PC-3 (cell line): ENCODE results near the gene NANOS3. TPM values are rescaled to one million over a fixed set of nuclear protein-coding genes. Genes with fewer than 3 reads are reported as not detected.

Source experiments
- ATAC-seq: fragments of 200-7000 bp; cut with Tn5 transposase; 2 replicates; pipeline ENCODE4 v1.9.1; 2020; ENCODE audit warnings: mild to moderate bottlenecking, moderate library complexity
- BruUV-seq: library from RNA; stranded (reverse); fragments of 400-500 nt; replicated peaks from 2 replicates; lab custom pipeline; 2021; lab: Mats Ljungman, UMichigan
- CTCF ChIA-PET: fragments of 300-600 bp; sonication (Branson Sonifier 250); formaldehyde crosslinking; loops from one replicate; lab custom pipeline; 2022; ENCODE audit warnings: antibody characterized with exemption; lab: Charles Lee
- POLR2A ChIA-PET: fragments of 300-600 bp; sonication (Branson Sonifier 250); formaldehyde crosslinking; loops from one replicate; lab custom pipeline; 2022; ENCODE audit warnings: antibody characterized with exemption; ENCODE audit not compliant: unreplicated experiment; lab: Charles Lee
- DNase-seq: peaks from one replicate; pipeline ENCODE4 v3.0.0-alpha.2; 2015
- H2AFZ ChIP-seq: fragments of 300-600 bp; sonication (generic); 2 replicates; pipeline ENCODE4 v1.6.0; 2016; ENCODE audit warnings: antibody characterized with exemption, low read length
- H3F3A ChIP-seq: fragments of 300-600 bp; sonication (generic); one replicate; pipeline ENCODE4 v1.6.0; 2017; ENCODE audit warnings: antibody characterized with exemption, low read length, control low read depth, mild to moderate bottlenecking; ENCODE audit not compliant: unreplicated experiment
- H3K27ac ChIP-seq: fragments of 300-600 bp; sonication (generic); 2 replicates; pipeline ENCODE4 v1.5.1; 2016; ENCODE audit warnings: mild to moderate bottlenecking, low read length
- H3K27me3 ChIP-seq: fragments of 300-600 bp; sonication (generic); 2 replicates; pipeline ENCODE4 v1.6.1; 2016; ENCODE audit warnings: low read length, mixed read lengths
- H3K36me3 ChIP-seq: fragments of 300-600 bp; sonication (generic); 2 replicates; pipeline ENCODE4 v1.6.1; 2016; ENCODE audit warnings: low read depth, mixed run types, low read length, mixed read lengths
- H3K4me1 ChIP-seq: fragments of 300-600 bp; sonication (generic); 2 replicates; pipeline ENCODE4 v1.5.1; 2016; ENCODE audit warnings: low read length; ENCODE audit not compliant: insufficient read depth
- H3K4me2 ChIP-seq: fragments of 300-600 bp; sonication (generic); 2 replicates; pipeline ENCODE4 v1.6.0; 2016; ENCODE audit warnings: low read length
- H3K4me3 ChIP-seq: fragments of 300-600 bp; sonication (generic); 2 replicates; pipeline ENCODE4 v1.5.1; 2016; ENCODE audit warnings: mild to moderate bottlenecking, low read length, mixed read lengths
- H3K79me2 ChIP-seq: fragments of 300-600 bp; sonication (generic); 2 replicates; pipeline ENCODE4 v1.6.1; 2017; ENCODE audit warnings: low read length, mixed read lengths
- H3K9ac ChIP-seq: fragments of 300-600 bp; sonication (generic); 2 replicates; pipeline ENCODE4 v1.6.0; 2016; ENCODE audit warnings: mild to moderate bottlenecking, low read length
- H3K9me2 ChIP-seq: fragments of 300-600 bp; sonication (generic); replicated peaks from 2 replicates; pipeline ENCODE4 v1.6.1; 2016; ENCODE audit warnings: mixed run types, low read length, mixed read lengths
- H3K9me3 ChIP-seq: fragments of 300-600 bp; sonication (generic); 2 replicates; pipeline ENCODE4 v1.6.1; 2016; ENCODE audit warnings: low read length, mixed read lengths
- H4K20me1 ChIP-seq: fragments of 300-600 bp; sonication (generic); 2 replicates; pipeline ENCODE4 v1.6.1; 2016; ENCODE audit warnings: low read length, mixed read lengths
- EZH2 ChIP-seq: fragments of 300-600 bp; sonication (generic); IDR thresholded peaks from one replicate; pipeline ENCODE4 v1.6.1; 2017; ENCODE audit warnings: antibody characterized with exemption, mild to moderate bottlenecking, low read length; ENCODE audit not compliant: unreplicated experiment
- EZH2phosphoT487 ChIP-seq: fragments of 300-600 bp; sonication (generic); IDR thresholded peaks from 2 replicates; pipeline ENCODE4 v1.6.1; 2018; ENCODE audit warnings: mild to moderate bottlenecking, antibody characterized with exemption, low read length, borderline replicate concordance
- intact Hi-C: fragments of 100-400 bp; cut with micrococcal nuclease; formaldehyde crosslinking; loops from 2 replicates; pipeline ENCODE4 v1.9.0; 2023
- total RNA-seq: library from RNA; depleted of rRNA; stranded (reverse); fragments of >200 nt; gene quantifications from 2 replicates; pipeline ENCODE4 v1.2.3, GENCODE V29; 2014
- TF ChIP-seq, protein P1 (sequence below): fragments of 300-600 bp; sonication (generic); conservative IDR thresholded peaks from 2 replicates; pipeline ENCODE4 v1.5.1; 2017; ENCODE audit warnings: antibody characterized with exemption, low read depth, mild to moderate bottlenecking, low read length

NANOS3 gene
- total RNA-seq, 1 experiment from 2014 or later, result 1.7 TPM

DNA sequence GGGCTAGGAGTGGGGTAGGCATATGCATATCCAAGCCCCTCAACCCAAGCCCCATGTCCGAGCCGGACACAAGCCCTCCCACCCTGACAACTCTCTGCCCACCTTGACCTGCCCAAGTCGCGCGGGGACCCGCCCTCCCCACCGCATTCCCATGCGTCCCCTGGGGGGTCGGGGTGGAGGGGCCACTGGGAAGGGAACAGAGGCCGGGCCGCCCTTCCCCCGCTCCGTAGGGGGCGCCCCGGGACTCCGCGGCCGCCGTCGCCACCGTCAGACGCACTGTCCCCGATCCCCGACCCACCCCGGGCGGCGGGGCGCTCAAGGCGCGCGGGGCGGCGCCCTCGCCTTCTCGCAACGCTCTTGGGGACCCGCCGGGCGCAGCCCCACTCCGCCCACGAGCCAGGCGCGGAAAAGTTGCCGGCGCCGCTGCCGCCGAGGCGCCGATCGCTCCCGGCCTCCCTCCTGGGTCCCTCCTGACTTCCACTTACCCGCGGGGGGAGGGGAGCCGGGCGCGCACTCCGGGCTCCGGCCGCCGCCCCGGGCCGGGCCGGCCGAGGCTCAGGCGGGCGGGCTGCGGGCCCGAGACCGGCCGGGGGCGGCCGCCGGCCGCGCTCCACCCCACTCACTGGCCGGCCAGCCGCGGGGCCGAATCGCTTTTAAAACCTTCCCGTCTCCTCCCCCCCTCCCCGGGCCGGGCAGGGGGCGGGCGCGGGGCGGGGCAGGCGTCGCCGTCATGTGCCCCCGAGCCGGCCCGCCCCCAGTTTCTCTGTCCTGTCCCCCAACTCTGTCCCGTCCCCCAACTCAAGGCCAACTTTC, 34.4 kb upstream of the NANOS3 start:
- intact Hi-C loops, result no loop called here
- TF ChIP-seq EZH2 (no peak), EZH2phosphoT487 (no peak)
- TF ChIP-seq, protein P1, sequence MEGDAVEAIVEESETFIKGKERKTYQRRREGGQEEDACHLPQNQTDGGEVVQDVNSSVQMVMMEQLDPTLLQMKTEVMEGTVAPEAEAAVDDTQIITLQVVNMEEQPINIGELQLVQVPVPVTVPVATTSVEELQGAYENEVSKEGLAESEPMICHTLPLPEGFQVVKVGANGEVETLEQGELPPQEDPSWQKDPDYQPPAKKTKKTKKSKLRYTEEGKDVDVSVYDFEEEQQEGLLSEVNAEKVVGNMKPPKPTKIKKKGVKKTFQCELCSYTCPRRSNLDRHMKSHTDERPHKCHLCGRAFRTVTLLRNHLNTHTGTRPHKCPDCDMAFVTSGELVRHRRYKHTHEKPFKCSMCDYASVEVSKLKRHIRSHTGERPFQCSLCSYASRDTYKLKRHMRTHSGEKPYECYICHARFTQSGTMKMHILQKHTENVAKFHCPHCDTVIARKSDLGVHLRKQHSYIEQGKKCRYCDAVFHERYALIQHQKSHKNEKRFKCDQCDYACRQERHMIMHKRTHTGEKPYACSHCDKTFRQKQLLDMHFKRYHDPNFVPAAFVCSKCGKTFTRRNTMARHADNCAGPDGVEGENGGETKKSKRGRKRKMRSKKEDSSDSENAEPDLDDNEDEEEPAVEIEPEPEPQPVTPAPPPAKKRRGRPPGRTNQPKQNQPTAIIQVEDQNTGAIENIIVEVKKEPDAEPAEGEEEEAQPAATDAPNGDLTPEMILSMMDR, result no peak
- peak overlapping the region; percentile 82 for H3K4me3 ChIP-seq
- H3K27ac ChIP-seq, result peak overlapping the region; percentile 96
- H3K36me3 ChIP-seq, result peaks cover 24% of the 10 kb centered on the region
- peak overlapping the region; percentile 93 for H3K9ac ChIP-seq
- ChIA-PET CTCF (no interaction called here), POLR2A (no interaction called here)
- H3K9me3 ChIP-seq, result no peaks in the 10 kb centered on the region
- BruUV-seq, result no TSS peak
- peaks cover 60% of the 10 kb centered on the region for H3K4me1 ChIP-seq
- no peaks in the 10 kb centered on the region for H3K27me3 ChIP-seq
- peak overlapping the region; percentile 37 for H2AFZ ChIP-seq
- ATAC-seq (peak; percentile 0; the same call in 1 of the 2 replicates), DNase-seq (peak; percentile 83)
- H3K9me2 ChIP-seq, result no peaks in the 10 kb centered on the region
- H3K4me2 ChIP-seq, result peak overlapping the region; percentile 95
- H3K79me2 ChIP-seq, result peaks cover 63% of the 10 kb centered on the region
- H3F3A ChIP-seq, result peaks cover 16% of the 10 kb centered on the region
- peaks cover 28% of the 10 kb centered on the region for H4K20me1 ChIP-seq

DNA sequence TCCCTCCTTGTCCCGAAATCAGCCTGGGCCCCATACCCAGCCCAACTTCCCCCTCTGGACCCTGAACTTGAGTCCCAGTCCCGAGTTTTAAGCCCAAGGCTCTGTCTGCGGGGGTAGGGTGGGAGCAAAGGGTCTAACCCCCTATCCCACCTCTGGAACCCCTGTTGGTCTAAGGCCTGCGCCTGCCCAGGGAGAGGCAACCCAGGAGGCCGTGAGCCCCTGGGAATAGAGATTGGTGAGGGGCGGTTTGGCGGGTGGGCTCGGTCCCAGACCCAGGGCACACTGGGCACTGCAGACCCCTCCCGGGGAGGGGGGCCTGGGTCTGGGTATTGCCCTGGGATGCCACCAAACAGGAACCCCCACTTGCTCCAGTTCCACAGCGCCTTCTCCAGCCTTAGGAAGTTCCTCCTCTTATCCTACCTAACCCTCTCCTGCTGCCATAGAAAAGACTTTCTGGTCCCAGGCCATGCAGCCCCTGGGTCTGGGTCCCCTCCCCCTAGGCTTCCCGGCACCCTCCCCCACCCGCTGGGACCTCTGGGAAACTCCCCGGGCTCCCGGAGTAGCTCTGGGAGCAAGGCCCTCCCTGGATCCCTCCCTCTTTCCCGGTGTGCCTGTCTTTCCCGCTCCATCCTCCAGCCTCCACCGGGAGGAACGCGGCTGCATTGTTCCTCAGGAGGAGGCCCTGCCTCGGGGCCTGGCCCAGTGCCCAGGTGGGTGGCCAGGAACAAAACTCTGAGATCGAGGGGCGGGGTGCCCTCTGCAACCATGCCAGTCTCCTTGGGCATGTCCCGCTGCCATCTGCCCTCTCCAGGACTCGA, 33.6 kb upstream of the NANOS3 start:
- Histone ChIP-seq H2AFZ (peak overlapping the region; percentile 37), H3K79me2 (peaks cover 61% of the 10 kb centered on the region), H4K20me1 (peaks cover 27% of the 10 kb centered on the region), H3K27me3 (no peaks in the 10 kb centered on the region), H3K36me3 (peaks cover 22% of the 10 kb centered on the region), H3K9ac (peak overlapping the region; percentile 93), H3K27ac (peak overlapping the region; percentile 88), H3K4me1 (peaks cover 62% of the 10 kb centered on the region), H3K9me3 (no peaks in the 10 kb centered on the region), H3K4me3 (peak overlapping the region; percentile 82), H3K4me2 (peak overlapping the region; percentile 95), H3K9me2 (no peaks in the 10 kb centered on the region), H3F3A (peaks cover 12% of the 10 kb centered on the region)
- ChIA-PET CTCF (interaction anchor here (0.6 kb wide), 1 partner anchor 19 kb away, joined by 11 read pairs; no protein-coding TSS in a partner anchor), POLR2A (no interaction called here)
- intact Hi-C loops, result no loop called here
- no peak for TF ChIP-seq EZH2
- TF ChIP-seq, protein P1, result no peak
- no peak for TF ChIP-seq EZH2phosphoT487
- BruUV-seq, result no TSS peak
- DNase-seq (peak; percentile 92), ATAC-seq (no peak; the same call in 1 of the 2 replicates)
